K562 (cell line): Measurements from ENCODE around the gene PRKCB.

Source experiments
- FIP1L1 ChIP-seq: fragments of 200-400 bp; formaldehyde crosslinking; IDR thresholded peaks from 2 replicates; pipeline ENCODE4 v1.6.1; 2018; ENCODE audit warnings: mild to moderate bottlenecking, low read depth, low read length; ENCODE audit not compliant: poor library complexity, severe bottlenecking
- KDM5B ChIP-seq: fragments of 200-600 bp; sonication (generic); IDR thresholded peaks from 2 replicates; pipeline ENCODE4 v1.6.1; 2012; ENCODE audit warnings: low read depth, mild to moderate bottlenecking, moderate library complexity, low read length, control low read depth, inconsistent platforms; ENCODE audit not compliant: insufficient replicate concordance
- TF ChIP-seq, protein P1 (sequence below), 3 experiments: IDR thresholded peaks in 2 of 3; conservative IDR thresholded peaks in 1 of 3; 2 replicates each; pipeline ENCODE4 v1.5.1; 2011 to 2012; ENCODE audit warnings: low read length in 3 of 3, mild to moderate bottlenecking in 3 of 3, control low read depth in 2 of 3, improper control_type of control experiment in 1 of 3, inconsistent platforms in 1 of 3, low read depth in 1 of 3, mixed read lengths in 1 of 3, moderate library complexity in 1 of 3; ENCODE audit not compliant: insufficient read depth in 2 of 3

DNA sequence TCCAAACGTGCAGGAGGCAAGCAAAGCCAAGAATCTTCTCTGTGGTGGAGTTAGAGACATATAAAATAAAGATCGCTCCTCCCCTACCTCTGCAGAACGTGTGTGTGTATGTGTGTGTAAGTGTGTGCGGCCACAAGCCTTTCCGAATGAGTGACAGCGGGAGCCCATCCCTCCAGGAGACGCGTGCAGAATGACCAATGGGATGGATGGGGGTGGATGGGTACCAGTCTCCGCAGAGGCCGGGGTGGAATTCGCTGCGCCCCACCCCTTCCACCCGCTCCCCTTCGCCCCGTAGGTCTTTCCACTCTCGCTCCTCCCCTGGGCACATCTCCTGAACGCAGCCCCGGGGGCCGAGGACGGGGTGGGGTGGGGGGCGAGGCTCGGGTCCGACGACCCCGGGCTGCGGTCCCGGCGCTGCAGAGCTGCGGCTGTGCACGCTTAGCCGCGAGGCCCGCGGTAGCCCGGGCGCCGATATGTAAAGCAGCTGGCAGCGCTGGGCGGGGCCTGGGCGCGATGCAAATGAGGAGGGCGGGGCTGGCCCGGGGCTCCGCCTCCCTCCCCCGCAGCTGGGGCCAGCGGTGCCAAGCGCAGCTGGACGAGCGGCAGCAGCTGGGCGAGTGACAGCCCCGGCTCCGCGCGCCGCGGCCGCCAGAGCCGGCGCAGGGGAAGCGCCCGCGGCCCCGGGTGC is at the start of gene PRKCB:
- TF ChIP-seq, protein P1, sequence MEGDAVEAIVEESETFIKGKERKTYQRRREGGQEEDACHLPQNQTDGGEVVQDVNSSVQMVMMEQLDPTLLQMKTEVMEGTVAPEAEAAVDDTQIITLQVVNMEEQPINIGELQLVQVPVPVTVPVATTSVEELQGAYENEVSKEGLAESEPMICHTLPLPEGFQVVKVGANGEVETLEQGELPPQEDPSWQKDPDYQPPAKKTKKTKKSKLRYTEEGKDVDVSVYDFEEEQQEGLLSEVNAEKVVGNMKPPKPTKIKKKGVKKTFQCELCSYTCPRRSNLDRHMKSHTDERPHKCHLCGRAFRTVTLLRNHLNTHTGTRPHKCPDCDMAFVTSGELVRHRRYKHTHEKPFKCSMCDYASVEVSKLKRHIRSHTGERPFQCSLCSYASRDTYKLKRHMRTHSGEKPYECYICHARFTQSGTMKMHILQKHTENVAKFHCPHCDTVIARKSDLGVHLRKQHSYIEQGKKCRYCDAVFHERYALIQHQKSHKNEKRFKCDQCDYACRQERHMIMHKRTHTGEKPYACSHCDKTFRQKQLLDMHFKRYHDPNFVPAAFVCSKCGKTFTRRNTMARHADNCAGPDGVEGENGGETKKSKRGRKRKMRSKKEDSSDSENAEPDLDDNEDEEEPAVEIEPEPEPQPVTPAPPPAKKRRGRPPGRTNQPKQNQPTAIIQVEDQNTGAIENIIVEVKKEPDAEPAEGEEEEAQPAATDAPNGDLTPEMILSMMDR (IDR thresholded peaks at IDR 0.05 in 2 of 3, conservative IDR thresholded peaks at IDR 0.05 in 1 of 3; ENCODE audit: insufficient read depth in 2 of 3, low read depth in 1 of 3, low read length in 3 of 3), result no peak; a peak in 1 of 6 replicates
- TF ChIP-seq FIP1L1 (no peak), KDM5B (no peak)
